PC-9 (cell line): ENCODE data around the gene MT2A. TPM values are rescaled to one million over a fixed set of nuclear protein-coding genes. Genes with fewer than 3 reads are reported as not detected.
A peak's percentile ranks its signal among the peaks of the same experiment; 100 is the strongest.

Source experiments
- BruUV-seq: library from RNA; stranded (reverse); fragments of 400-500 nt; replicated peaks from 2 replicates; lab custom pipeline; 2021; lab: Mats Ljungman, UMichigan
- CTCF ChIA-PET: fragments of 300-600 bp; sonication (Branson Sonifier 250); formaldehyde crosslinking; loops from one replicate; lab custom pipeline; 2022; ENCODE audit warnings: antibody characterized with exemption; lab: Charles Lee
- POLR2A ChIA-PET: fragments of 300-600 bp; sonication (Branson Sonifier 250); formaldehyde crosslinking; loops from one replicate; lab custom pipeline; 2022; ENCODE audit warnings: antibody characterized with exemption; ENCODE audit not compliant: unreplicated experiment; lab: Charles Lee
- DNase-seq, 2 experiments: peaks; one replicate each; pipeline versions ENCODE4 v3.0.0 to v3.0.0-alpha.2; 2015 to 2022; ENCODE audit warnings: mixed read lengths in 1 of 2
- H2AFZ ChIP-seq: fragments of 200-600 bp; sonication (generic); 2 replicates; pipeline ENCODE4 v1.8.1; 2017; ENCODE audit warnings: antibody characterized with exemption
- H3F3A ChIP-seq: fragments of 200-600 bp; sonication (generic); 2 replicates; pipeline ENCODE4 v1.8.1; 2017; ENCODE audit warnings: antibody characterized with exemption, mild to moderate bottlenecking, low read depth; ENCODE audit not compliant: insufficient read depth
- H3K27ac ChIP-seq: fragments of 200-600 bp; sonication (generic); 2 replicates; pipeline ENCODE4 v1.6.1; 2016; ENCODE audit warnings: mixed run types
- H3K27me3 ChIP-seq: fragments of 200-600 bp; sonication (generic); 2 replicates; pipeline ENCODE4 v1.6.1; 2016; ENCODE audit warnings: low read depth, mixed run types; ENCODE audit not compliant: insufficient read depth
- H3K36me3 ChIP-seq: fragments of 200-600 bp; sonication (generic); 2 replicates; pipeline ENCODE4 v1.6.1; 2016; ENCODE audit warnings: low read depth, mixed run types
- H3K4me1 ChIP-seq: fragments of 200-600 bp; sonication (generic); replicated peaks from 2 replicates; pipeline ENCODE4 v1.6.1; 2016; ENCODE audit warnings: mixed run types; ENCODE audit not compliant: insufficient read depth
- H3K4me2 ChIP-seq: fragments of 200-600 bp; sonication (generic); 2 replicates; pipeline ENCODE4 v1.6.1; 2017; ENCODE audit warnings: mixed run types
- H3K4me3 ChIP-seq: fragments of 200-600 bp; sonication (generic); 2 replicates; pipeline ENCODE4 v1.6.1; 2016; ENCODE audit warnings: mixed run types
- H3K79me2 ChIP-seq: fragments of 200-600 bp; sonication (generic); 2 replicates; pipeline ENCODE4 v1.6.1; 2017; ENCODE audit warnings: low read depth, mixed run types
- H3K9me2 ChIP-seq: fragments of 200-600 bp; sonication (generic); 2 replicates; pipeline ENCODE4 v1.8.1; 2017; ENCODE audit warnings: mild to moderate bottlenecking; ENCODE audit not compliant: insufficient read depth
- H3K9me3 ChIP-seq: fragments of 200-600 bp; sonication (generic); 2 replicates; pipeline ENCODE4 v1.8.1; 2016; ENCODE audit warnings: low read depth; ENCODE audit not compliant: insufficient read depth
- H4K20me1 ChIP-seq: fragments of 200-600 bp; sonication (generic); 2 replicates; pipeline ENCODE4 v1.8.1; 2017; ENCODE audit not compliant: insufficient read depth
- CTCF ChIP-seq: fragments of 200-600 bp; sonication (generic); conservative IDR thresholded peaks from 2 replicates; pipeline ENCODE4 v1.6.1; 2017; ENCODE audit warnings: mixed run types, antibody characterized with exemption, mild to moderate bottlenecking, moderate library complexity
- EZH2 ChIP-seq: fragments of 200-600 bp; sonication (generic); IDR thresholded peaks from 2 replicates; pipeline ENCODE4 v1.8.0; 2017; ENCODE audit warnings: antibody characterized with exemption, low read depth
- intact Hi-C: fragments of 100-400 bp; cut with micrococcal nuclease; formaldehyde crosslinking; loops from one replicate; pipeline ENCODE4 v1.10.0; 2022; ENCODE audit not compliant: unreplicated experiment
- total RNA-seq: library from RNA; stranded (reverse); gene quantifications from 2 replicates; pipeline ENCODE4 v1.2.3, GENCODE V29; 2021

Gene MT2A
- total RNA-seq, 1 experiment from 2014 or later: 203 TPM

GRCh38 chr16:56653218-56653617, 44.8 kb downstream of the MT2A start:
- no peaks in the 10 kb centered on the region for H3K79me2 ChIP-seq
- H3K36me3 ChIP-seq: no peaks in the 10 kb centered on the region
- no peak overlapping the region for H3K27ac ChIP-seq
- ChIA-PET CTCF (no interaction called here), POLR2A (interaction anchor here (0.6 to 0.7 kb wide), 2 partner anchors 49 to 1007 kb away, joined by 3 to 11 read pairs; no protein-coding TSS in a partner anchor)
- no peaks in the 10 kb centered on the region for H3K9me2 ChIP-seq
- no peak overlapping the region for H2AFZ ChIP-seq
- H3K4me2 ChIP-seq: no peak overlapping the region
- H3K9me3 ChIP-seq: no peaks in the 10 kb centered on the region
- H3K27me3 ChIP-seq: peaks cover 8% of the 10 kb centered on the region; the same call in 1 of the 2 replicates
- no peak for TF ChIP-seq CTCF
- no peak for TF ChIP-seq EZH2
- H3K4me3 ChIP-seq: no peak overlapping the region
- BruUV-seq: no TSS peak
- H3F3A ChIP-seq: peaks cover 36% of the 10 kb centered on the region; the same call in 1 of the 2 replicates
- H3K4me1 ChIP-seq: peaks cover 34% of the 10 kb centered on the region
- DNase-seq: no peak
- intact Hi-C loops: no loop called here
- H4K20me1 ChIP-seq: peaks cover 5% of the 10 kb centered on the region; the same call in 1 of the 2 replicates

DNA sequence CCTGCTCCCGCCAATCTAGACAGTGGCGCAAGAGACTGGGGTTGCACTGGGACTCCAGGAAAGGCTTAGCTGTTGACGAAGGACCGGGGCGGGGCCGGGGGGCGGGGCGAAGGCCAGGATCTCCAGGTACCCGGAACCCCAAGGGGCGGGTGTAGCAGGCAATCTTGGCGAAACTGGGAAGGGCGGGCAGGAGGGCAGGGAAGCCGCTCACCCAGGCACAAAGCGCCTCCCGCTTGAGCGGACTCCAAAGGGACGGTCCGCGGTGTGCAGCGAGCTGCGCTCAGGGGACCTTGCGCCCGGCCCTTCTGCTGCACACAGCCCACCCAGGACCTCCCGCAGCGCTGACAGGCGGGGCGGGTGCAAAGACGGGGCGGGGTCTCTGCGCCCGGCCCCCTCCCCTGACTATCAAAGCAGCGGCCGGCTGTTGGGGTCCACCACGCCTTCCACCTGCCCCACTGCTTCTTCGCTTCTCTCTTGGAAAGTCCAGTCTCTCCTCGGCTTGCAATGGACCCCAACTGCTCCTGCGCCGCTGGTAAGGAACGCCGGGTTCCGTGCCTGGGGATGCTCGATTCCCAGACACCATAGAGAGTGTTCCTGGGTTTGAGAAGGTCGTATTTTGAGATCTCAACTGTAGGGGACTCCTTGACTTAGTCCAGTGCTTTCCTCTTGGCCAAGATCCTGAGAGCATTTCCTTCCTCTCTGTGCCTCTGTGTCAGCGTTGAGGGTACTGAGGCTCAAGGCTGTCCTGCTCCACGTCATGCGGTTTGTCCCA, 49.4 kb downstream of the MT2A start, which contains the start of gene MT1F:
TSS of gene MT1F (plus strand) at position 405 of the 772 bp plus-strand sequence. CDS start at position 505, 100 bp downstream.
- peak; percentile 81 to 83 for DNase-seq
- no TSS peak for BruUV-seq
- CTCF ChIA-PET: interaction anchor here (0.6 to 0.7 kb wide), 2 partner anchors 54 to 70 kb away, joined by 3 read pairs; no protein-coding TSS in a partner anchor

More for the DNA sequence above, 49.4 kb downstream of the MT2A start, which contains the start of gene MT1F:
- H3K4me3 ChIP-seq: peak within 1 kb of the TSS; percentile 55
- POLR2A ChIA-PET: interaction anchor here (0.5 to 0.8 kb wide), 5 partner anchors 49 to 751 kb away, joined by 3 to 9 read pairs (median 4); partner anchors contain the start of gene MT2A
- no peak within 1 kb of the TSS for H3K27ac ChIP-seq
- no peaks in the 10 kb centered on the region for H4K20me1 ChIP-seq
- H3K4me2 ChIP-seq: peak within 1 kb of the TSS; percentile 82
- H3K79me2 ChIP-seq: no peaks in the 10 kb centered on the region
- H3K36me3 ChIP-seq: no peaks in the 10 kb centered on the region
- H3K9me3 ChIP-seq: no peaks in the 10 kb centered on the region
- H3F3A ChIP-seq: peaks cover 22% of the 10 kb centered on the region; the same call in 1 of the 2 replicates
- TF ChIP-seq EZH2 (no peak), CTCF (no peak)
- peaks cover 11% of the 10 kb centered on the region for H3K27me3 ChIP-seq
- peak within 1 kb of the TSS; percentile 82 for H2AFZ ChIP-seq
- peaks cover 19% of the 10 kb centered on the region for H3K4me1 ChIP-seq
- no peaks in the 10 kb centered on the region for H3K9me2 ChIP-seq
- intact Hi-C loops: loop anchor here (1.0 kb wide), 1 partner anchor 25 kb away; the partner anchor contains the start of gene MT1X
